Measurements from ENCODE around the gene MYPOP. TPM values are rescaled to one million over a fixed set of nuclear protein-coding genes. Genes with fewer than 3 reads are reported as not detected.

MYPOP gene
- total and polyA plus RNA-seq, 12 donors, result 2.1 to 14.3 (median 7.1) TPM

- WGBS, 4 donors, result 68 to 80% (median 70%) methylated on average over 8 to 11 of the region's 11 CpGs
- TF ChIP-seq POLR2A (IDR thresholded peaks at IDR 0.05), result no peak
- TF ChIP-seq CTCF (IDR thresholded peaks at IDR 0.05), result no peak
- Histone ChIP-seq H3K27me3 (peaks cover 11% of the 10 kb centered on the region), H3K27ac (no peak overlapping the region), H3K9me3 (replicated peaks in 1 of 3) (no peaks in the 10 kb centered on the region), H3K36me3 (replicated peaks in 1 of 2) (no peaks in the 10 kb centered on the region), H3K4me1 (replicated peaks in 1 of 2) (peaks cover 7 to 19% of the 10 kb centered on the region in 2 donors), H3K4me3 (no peak overlapping the region)
- intact Hi-C loops (cut with DNase I), result no loop called here
- DNase-seq, result no peak
Measured at GRCh38 chr19:45866400-45867176, 35.8 kb downstream of the MYPOP start.

- Histone ChIP-seq H3K4me3 (no peak overlapping the region), H3K27me3 (peaks cover 11% of the 10 kb centered on the region), H3K27ac (no peak overlapping the region), H3K4me1 (replicated peaks in 1 of 2) (peaks cover 7 to 27% of the 10 kb centered on the region in 2 donors), H3K36me3 (replicated peaks in 1 of 2) (no peaks in the 10 kb centered on the region), H3K9me3 (replicated peaks in 1 of 3) (no peaks in the 10 kb centered on the region)
- WGBS, 4 donors, result 65 to 80% (median 69%) methylated on average over 8 to 9 of the region's 9 CpGs
- TF ChIP-seq CTCF (IDR thresholded peaks at IDR 0.05), result no peak
- TF ChIP-seq POLR2A (IDR thresholded peaks at IDR 0.05), result no peak
- DNase-seq, result no peak
- intact Hi-C loops (cut with DNase I), result no loop called here
Measured at GRCh38 chr19:45865269-45865948, 37.0 kb downstream of the MYPOP start.

DNA sequence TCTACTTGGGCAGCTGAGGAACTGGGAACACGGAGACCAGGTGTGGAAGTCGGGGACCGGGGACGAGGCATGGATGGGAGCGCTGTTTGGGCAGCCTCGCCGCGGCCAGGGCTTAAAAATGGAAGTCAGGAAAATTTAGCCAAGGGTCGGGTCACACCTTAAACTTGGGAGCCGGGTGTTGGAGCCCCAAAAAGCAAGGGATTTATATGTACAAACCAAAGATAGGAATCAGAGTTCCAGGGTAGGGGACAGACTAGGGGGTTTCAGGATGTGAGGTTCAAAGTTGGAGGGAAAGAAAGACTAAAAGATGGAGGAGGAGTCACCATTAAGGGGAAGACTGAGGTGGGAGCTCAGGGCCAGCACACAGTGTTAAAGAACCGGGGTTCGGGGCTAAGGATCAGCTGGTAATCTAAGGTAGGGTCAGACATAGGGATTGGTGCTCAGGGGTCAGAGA is 37.8 kb downstream of the MYPOP start:
- TF ChIP-seq POLR2A (IDR thresholded peaks at IDR 0.05) (no peak), CTCF (IDR thresholded peaks at IDR 0.05) (no peak)
- DNase-seq, result no peak
- peak overlapping the region in 1 of 4 donors; percentile 72 for H3K4me3 ChIP-seq
- intact Hi-C loops (cut with DNase I), result no loop called here
- H3K9me3 ChIP-seq (replicated peaks in 1 of 3), result no peaks in the 10 kb centered on the region
- peaks cover 7 to 27% of the 10 kb centered on the region in 2 donors for H3K4me1 ChIP-seq (replicated peaks in 1 of 2)
- WGBS, 4 donors, result 24 to 30% (median 26%) methylated on average over 12 of the region's 12 CpGs
- peaks cover 11% of the 10 kb centered on the region for H3K27me3 ChIP-seq
- peaks cover 0 to under 1% of the 10 kb centered on the region in 2 donors for H3K36me3 ChIP-seq (replicated peaks in 1 of 2)
- no peak overlapping the region for H3K27ac ChIP-seq

- H3K27ac ChIP-seq, result no peak within 1 kb of the TSS
- H3K9me3 ChIP-seq (replicated peaks in 1 of 3), result no peaks in the 10 kb centered on the region
- H3K36me3 ChIP-seq (replicated peaks in 1 of 2), result peaks cover 0 to 7% of the 10 kb centered on the region in 2 donors
- peaks cover 11% of the 10 kb centered on the region for H3K27me3 ChIP-seq
- peaks cover 7 to 27% of the 10 kb centered on the region in 2 donors for H3K4me1 ChIP-seq (replicated peaks in 1 of 2)
- TF ChIP-seq POLR2A (IDR thresholded peaks at IDR 0.05), result no peak
- peak; percentile 12 to 61 (median 39) for TF ChIP-seq CTCF (IDR thresholded peaks at IDR 0.05)
- peak in 1 of 7 donors; percentile 39 for DNase-seq
- intact Hi-C loops (cut with DNase I), result no loop called here
- peak within 1 kb of the TSS in 1 of 4 donors; percentile 72 for H3K4me3 ChIP-seq
- 2 to 5% (median 2%) methylated on average over 15 to 71 of the region's 71 CpGs for WGBS, 4 donors
Measured at GRCh38 chr19:45863840-45864628, 38.4 kb downstream of the MYPOP start, which contains the start of gene FOXA3. Gene FOXA3 (plus strand): TSS chr19:45864326. CDS start chr19:45864457, 131 bp downstream.

Measured in adrenal gland (tissue), 12 donors.